WI38 (cell line): ENCODE results near the gene MID1.

Source experiments
- H3K4me3 ChIP-seq: 2 replicates; pipeline ENCODE4 v1.5.1; 2011; ENCODE audit warnings: low read depth, mild to moderate bottlenecking, control low read depth, low read length
- CTCF ChIP-seq: IDR thresholded peaks from 2 replicates; pipeline ENCODE4 v1.5.1; 2012; ENCODE audit warnings: low read depth, mild to moderate bottlenecking, control low read depth, low read length

Gene MID1

GRCh38 chrX:10620121-10620699 is at the start of gene MID1:
MID1 (minus strand) TSS chrX:10620585; CDS start chrX:10567547, 53,038 bp downstream.
- no peak for TF ChIP-seq CTCF
- peak within 1 kb of the TSS; percentile 68 for H3K4me3 ChIP-seq

GRCh38 chrX:10667143-10667542 is 46.8 kb upstream of the MID1 start:
- no peak for TF ChIP-seq CTCF
- no peak overlapping the region for H3K4me3 ChIP-seq

- no peak overlapping the region for H3K4me3 ChIP-seq
- no peak for TF ChIP-seq CTCF
Observed at GRCh38 chrX:10666102-10666501, 45.7 kb upstream of the MID1 start.

- H3K4me3 ChIP-seq = no peak overlapping the region
- no peak for TF ChIP-seq CTCF
Observed at GRCh38 chrX:10665681-10666080, 45.3 kb upstream of the MID1 start.

- no peak overlapping the region for H3K4me3 ChIP-seq
- no peak for TF ChIP-seq CTCF
Observed at GRCh38 chrX:10660171-10660570, 39.8 kb upstream of the MID1 start.

GRCh38 chrX:10656214-10656613 is 35.8 kb upstream of the MID1 start:
- TF ChIP-seq CTCF = no peak
- H3K4me3 ChIP-seq = no peak overlapping the region

GRCh38 chrX:10654960-10655359 is 34.6 kb upstream of the MID1 start:
- no peak overlapping the region for H3K4me3 ChIP-seq
- TF ChIP-seq CTCF = no peak
